HEK293 (cell line): ENCODE measurements around the gene KHSRP.

Source experiments
- HOXA7 ChIP-seq: sonication (generic); formaldehyde crosslinking; IDR thresholded peaks from 2 replicates; pipeline ENCODE4 v1.8.1; 2022; ENCODE audit warnings: missing genetic modification reagents, borderline replicate concordance
- SALL2 ChIP-seq: fragments of 450-650 bp; formaldehyde crosslinking; IDR thresholded peaks from 2 replicates; pipeline ENCODE4 v1.5.0; 2017; ENCODE audit warnings: missing biosample characterization, mild to moderate bottlenecking, missing genetic modification characterization, borderline replicate concordance
- ZBTB44 ChIP-seq: fragments of 450-650 bp; IDR thresholded peaks from 2 replicates; pipeline ENCODE4 v1.5.1; 2018; ENCODE audit warnings: missing biosample characterization, mild to moderate bottlenecking, missing genetic modification characterization
- ZNF157 ChIP-seq: fragments of 450-650 bp; formaldehyde crosslinking; IDR thresholded peaks from 2 replicates; pipeline ENCODE4 v1.5.1; 2016; ENCODE audit warnings: missing biosample characterization, missing genetic modification characterization
- ZNF433 ChIP-seq: fragments of 450-650 bp; formaldehyde crosslinking; IDR thresholded peaks from 2 replicates; pipeline ENCODE4 v1.5.1; 2016; ENCODE audit warnings: missing biosample characterization, missing genetic modification characterization, low read depth
- TF ChIP-seq, protein P1 (sequence below): fragments of 450-650 bp; formaldehyde crosslinking; IDR thresholded peaks from 2 replicates; pipeline ENCODE4 v1.5.1; 2016; ENCODE audit warnings: missing biosample characterization, missing genetic modification characterization, borderline replicate concordance
- TF ChIP-seq, protein P2 (sequence below): fragments of 450-650 bp; formaldehyde crosslinking; IDR thresholded peaks from 2 replicates; pipeline ENCODE4 v1.5.1; 2016; ENCODE audit warnings: missing biosample characterization, missing genetic modification characterization

- TF ChIP-seq HOXA7 (CRISPR knock-in tag) (no peak), SALL2 (tag by site-specific recombination) (no peak), ZNF157 (tag by site-specific recombination) (no peak), ZBTB44 (tag by site-specific recombination) (no peak), ZNF433 (tag by site-specific recombination) (no peak)
- TF ChIP-seq, protein P1, sequence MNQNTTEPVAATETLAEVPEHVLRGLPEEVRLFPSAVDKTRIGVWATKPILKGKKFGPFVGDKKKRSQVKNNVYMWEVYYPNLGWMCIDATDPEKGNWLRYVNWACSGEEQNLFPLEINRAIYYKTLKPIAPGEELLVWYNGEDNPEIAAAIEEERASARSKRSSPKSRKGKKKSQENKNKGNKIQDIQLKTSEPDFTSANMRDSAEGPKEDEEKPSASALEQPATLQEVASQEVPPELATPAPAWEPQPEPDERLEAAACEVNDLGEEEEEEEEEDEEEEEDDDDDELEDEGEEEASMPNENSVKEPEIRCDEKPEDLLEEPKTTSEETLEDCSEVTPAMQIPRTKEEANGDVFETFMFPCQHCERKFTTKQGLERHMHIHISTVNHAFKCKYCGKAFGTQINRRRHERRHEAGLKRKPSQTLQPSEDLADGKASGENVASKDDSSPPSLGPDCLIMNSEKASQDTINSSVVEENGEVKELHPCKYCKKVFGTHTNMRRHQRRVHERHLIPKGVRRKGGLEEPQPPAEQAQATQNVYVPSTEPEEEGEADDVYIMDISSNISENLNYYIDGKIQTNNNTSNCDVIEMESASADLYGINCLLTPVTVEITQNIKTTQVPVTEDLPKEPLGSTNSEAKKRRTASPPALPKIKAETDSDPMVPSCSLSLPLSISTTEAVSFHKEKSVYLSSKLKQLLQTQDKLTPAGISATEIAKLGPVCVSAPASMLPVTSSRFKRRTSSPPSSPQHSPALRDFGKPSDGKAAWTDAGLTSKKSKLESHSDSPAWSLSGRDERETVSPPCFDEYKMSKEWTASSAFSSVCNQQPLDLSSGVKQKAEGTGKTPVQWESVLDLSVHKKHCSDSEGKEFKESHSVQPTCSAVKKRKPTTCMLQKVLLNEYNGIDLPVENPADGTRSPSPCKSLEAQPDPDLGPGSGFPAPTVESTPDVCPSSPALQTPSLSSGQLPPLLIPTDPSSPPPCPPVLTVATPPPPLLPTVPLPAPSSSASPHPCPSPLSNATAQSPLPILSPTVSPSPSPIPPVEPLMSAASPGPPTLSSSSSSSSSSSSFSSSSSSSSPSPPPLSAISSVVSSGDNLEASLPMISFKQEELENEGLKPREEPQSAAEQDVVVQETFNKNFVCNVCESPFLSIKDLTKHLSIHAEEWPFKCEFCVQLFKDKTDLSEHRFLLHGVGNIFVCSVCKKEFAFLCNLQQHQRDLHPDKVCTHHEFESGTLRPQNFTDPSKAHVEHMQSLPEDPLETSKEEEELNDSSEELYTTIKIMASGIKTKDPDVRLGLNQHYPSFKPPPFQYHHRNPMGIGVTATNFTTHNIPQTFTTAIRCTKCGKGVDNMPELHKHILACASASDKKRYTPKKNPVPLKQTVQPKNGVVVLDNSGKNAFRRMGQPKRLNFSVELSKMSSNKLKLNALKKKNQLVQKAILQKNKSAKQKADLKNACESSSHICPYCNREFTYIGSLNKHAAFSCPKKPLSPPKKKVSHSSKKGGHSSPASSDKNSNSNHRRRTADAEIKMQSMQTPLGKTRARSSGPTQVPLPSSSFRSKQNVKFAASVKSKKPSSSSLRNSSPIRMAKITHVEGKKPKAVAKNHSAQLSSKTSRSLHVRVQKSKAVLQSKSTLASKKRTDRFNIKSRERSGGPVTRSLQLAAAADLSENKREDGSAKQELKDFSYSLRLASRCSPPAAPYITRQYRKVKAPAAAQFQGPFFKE (tag by site-specific recombination): no peak
- TF ChIP-seq, protein P2, sequence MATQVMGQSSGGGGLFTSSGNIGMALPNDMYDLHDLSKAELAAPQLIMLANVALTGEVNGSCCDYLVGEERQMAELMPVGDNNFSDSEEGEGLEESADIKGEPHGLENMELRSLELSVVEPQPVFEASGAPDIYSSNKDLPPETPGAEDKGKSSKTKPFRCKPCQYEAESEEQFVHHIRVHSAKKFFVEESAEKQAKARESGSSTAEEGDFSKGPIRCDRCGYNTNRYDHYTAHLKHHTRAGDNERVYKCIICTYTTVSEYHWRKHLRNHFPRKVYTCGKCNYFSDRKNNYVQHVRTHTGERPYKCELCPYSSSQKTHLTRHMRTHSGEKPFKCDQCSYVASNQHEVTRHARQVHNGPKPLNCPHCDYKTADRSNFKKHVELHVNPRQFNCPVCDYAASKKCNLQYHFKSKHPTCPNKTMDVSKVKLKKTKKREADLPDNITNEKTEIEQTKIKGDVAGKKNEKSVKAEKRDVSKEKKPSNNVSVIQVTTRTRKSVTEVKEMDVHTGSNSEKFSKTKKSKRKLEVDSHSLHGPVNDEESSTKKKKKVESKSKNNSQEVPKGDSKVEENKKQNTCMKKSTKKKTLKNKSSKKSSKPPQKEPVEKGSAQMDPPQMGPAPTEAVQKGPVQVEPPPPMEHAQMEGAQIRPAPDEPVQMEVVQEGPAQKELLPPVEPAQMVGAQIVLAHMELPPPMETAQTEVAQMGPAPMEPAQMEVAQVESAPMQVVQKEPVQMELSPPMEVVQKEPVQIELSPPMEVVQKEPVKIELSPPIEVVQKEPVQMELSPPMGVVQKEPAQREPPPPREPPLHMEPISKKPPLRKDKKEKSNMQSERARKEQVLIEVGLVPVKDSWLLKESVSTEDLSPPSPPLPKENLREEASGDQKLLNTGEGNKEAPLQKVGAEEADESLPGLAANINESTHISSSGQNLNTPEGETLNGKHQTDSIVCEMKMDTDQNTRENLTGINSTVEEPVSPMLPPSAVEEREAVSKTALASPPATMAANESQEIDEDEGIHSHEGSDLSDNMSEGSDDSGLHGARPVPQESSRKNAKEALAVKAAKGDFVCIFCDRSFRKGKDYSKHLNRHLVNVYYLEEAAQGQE: no peak
These were observed 44.9 kb downstream of the KHSRP start for GRCh38 chr19:6379744-6380143.
